ENCODE results near the gene ABCD1.
"Not testable (repeated sequence)": the region's sequence is repeated elsewhere in the genome, so short reads cannot be mapped to it uniquely, and the experiment has no call there.

- TF ChIP-seq, protein P1, sequence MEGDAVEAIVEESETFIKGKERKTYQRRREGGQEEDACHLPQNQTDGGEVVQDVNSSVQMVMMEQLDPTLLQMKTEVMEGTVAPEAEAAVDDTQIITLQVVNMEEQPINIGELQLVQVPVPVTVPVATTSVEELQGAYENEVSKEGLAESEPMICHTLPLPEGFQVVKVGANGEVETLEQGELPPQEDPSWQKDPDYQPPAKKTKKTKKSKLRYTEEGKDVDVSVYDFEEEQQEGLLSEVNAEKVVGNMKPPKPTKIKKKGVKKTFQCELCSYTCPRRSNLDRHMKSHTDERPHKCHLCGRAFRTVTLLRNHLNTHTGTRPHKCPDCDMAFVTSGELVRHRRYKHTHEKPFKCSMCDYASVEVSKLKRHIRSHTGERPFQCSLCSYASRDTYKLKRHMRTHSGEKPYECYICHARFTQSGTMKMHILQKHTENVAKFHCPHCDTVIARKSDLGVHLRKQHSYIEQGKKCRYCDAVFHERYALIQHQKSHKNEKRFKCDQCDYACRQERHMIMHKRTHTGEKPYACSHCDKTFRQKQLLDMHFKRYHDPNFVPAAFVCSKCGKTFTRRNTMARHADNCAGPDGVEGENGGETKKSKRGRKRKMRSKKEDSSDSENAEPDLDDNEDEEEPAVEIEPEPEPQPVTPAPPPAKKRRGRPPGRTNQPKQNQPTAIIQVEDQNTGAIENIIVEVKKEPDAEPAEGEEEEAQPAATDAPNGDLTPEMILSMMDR (IDR thresholded peaks at IDR 0.05; ENCODE audit: insufficient read depth, low read depth, low read length) = not testable (repeated sequence)
- not testable (repeated sequence) for TF ChIP-seq EZH2 (IDR thresholded peaks at IDR 0.05; ENCODE audit: insufficient read depth, low read length)
Observed at GRCh38 chrX:153743468-153744209, 19.0 kb downstream of the ABCD1 start.

Data from astrocyte (in vitro differentiated cells and primary cell).